ENCODE measurements around the gene MSL3B.

MSL3B gene

DNA sequence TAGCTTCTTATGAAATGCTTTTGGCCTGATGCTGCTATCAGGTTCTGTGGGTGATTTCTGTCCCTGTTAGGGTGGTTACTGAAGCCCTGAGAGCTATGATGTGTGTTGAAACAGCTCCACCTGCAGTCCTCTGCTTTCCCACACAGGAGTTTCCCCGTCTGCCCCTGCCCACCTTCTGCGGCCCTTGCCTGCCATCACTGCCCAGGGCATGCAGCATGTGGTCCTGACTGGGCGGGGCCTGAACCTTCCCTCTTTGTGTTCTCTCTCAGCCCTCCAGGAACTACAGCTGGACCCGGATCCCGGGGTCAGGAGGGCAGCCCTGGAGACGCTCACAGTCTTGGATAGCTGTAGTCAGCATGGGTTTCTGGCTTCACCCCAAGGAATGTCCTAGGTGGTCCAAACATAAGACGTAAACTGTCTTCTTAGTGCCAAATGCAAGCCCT lies 35.3 kb downstream of the MSL3B start:
- Histone ChIP-seq H3K36me3 (peaks cover 54% of the 10 kb centered on the region), H3K27ac (no peak overlapping the region), H3K4me1 (ENCODE audit: control insufficient read depth in 1 of 2, insufficient read depth in 1 of 2, low read depth in 1 of 2, low read length in 1 of 2) (no peaks in the 10 kb centered on the region), H3K9me3 (no peaks in the 10 kb centered on the region), H3K4me3 (ENCODE audit: low read depth in 1 of 2, low read length in 1 of 2) (no peak overlapping the region), H3K27me3 (no peaks in the 10 kb centered on the region)
- TF ChIP-seq, protein P1, sequence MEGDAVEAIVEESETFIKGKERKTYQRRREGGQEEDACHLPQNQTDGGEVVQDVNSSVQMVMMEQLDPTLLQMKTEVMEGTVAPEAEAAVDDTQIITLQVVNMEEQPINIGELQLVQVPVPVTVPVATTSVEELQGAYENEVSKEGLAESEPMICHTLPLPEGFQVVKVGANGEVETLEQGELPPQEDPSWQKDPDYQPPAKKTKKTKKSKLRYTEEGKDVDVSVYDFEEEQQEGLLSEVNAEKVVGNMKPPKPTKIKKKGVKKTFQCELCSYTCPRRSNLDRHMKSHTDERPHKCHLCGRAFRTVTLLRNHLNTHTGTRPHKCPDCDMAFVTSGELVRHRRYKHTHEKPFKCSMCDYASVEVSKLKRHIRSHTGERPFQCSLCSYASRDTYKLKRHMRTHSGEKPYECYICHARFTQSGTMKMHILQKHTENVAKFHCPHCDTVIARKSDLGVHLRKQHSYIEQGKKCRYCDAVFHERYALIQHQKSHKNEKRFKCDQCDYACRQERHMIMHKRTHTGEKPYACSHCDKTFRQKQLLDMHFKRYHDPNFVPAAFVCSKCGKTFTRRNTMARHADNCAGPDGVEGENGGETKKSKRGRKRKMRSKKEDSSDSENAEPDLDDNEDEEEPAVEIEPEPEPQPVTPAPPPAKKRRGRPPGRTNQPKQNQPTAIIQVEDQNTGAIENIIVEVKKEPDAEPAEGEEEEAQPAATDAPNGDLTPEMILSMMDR (IDR thresholded peaks at IDR 0.05), result no peak

GRCh38 chr2:233832414-233832813 lies 35.8 kb downstream of the MSL3B start:
- no peaks in the 10 kb centered on the region for H3K27me3 ChIP-seq
- H3K27ac ChIP-seq, result no peak overlapping the region
- TF ChIP-seq, protein P1 (IDR thresholded peaks at IDR 0.05), result no peak
- H3K4me3 ChIP-seq (ENCODE audit: low read depth in 1 of 2, low read length in 1 of 2), result no peak overlapping the region
- H3K36me3 ChIP-seq, result peaks cover 50% of the 10 kb centered on the region
- no peaks in the 10 kb centered on the region for H3K9me3 ChIP-seq
- H3K4me1 ChIP-seq (ENCODE audit: control insufficient read depth in 1 of 2, insufficient read depth in 1 of 2, low read depth in 1 of 2, low read length in 1 of 2), result no peaks in the 10 kb centered on the region

- H3K9me3 ChIP-seq, result no peaks in the 10 kb centered on the region
- no peak overlapping the region for H3K4me3 ChIP-seq (ENCODE audit: low read depth in 1 of 2, low read length in 1 of 2)
- no peak overlapping the region for H3K27ac ChIP-seq
- TF ChIP-seq, protein P1 (IDR thresholded peaks at IDR 0.05), result no peak
- no peaks in the 10 kb centered on the region for H3K4me1 ChIP-seq (ENCODE audit: control insufficient read depth in 1 of 2, insufficient read depth in 1 of 2, low read depth in 1 of 2, low read length in 1 of 2)
- H3K36me3 ChIP-seq, result peaks cover 44% of the 10 kb centered on the region
- H3K27me3 ChIP-seq, result no peaks in the 10 kb centered on the region
Measured at GRCh38 chr2:233831861-233832260, 36.3 kb downstream of the MSL3B start.

DNA sequence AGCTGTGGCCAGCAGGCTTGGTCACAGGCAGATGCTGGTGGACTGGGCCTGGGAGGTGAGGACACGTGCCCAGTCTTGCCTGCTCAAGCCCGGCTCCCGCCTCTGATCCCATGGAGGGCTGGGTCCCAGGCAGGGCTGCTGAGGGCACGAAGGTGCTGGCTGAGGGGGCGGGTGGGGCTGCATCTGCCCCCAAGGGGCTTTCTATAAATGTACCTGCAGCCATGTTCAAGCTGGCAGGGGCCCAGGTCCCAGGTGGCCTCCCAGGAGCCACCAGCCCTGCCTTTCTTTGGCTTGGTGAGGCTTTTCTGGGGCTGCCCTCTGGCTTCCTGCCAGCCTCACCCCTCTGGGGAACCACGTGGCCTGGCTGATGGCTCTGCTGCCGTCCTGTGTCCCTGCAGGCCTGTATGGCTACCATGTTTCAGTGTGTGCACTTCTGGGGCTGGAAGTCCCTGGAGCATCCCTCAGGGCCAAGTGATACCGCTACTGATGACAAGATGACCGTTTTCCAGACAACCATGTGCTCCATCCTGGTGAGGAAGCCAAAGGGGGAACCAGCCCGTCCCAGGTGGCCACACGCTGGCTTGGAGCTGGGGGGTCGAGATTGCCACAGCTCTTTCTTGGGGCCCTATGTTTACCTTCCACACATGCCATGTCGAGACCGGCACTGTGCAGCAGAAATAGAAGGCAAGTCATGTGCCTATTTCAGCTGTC lies 37.0 kb downstream of the MSL3B start:
- H3K9me3 ChIP-seq, result no peaks in the 10 kb centered on the region
- no peaks in the 10 kb centered on the region for H3K27me3 ChIP-seq
- TF ChIP-seq, protein P1 (IDR thresholded peaks at IDR 0.05), result no peak
- H3K4me1 ChIP-seq (ENCODE audit: control insufficient read depth in 1 of 2, insufficient read depth in 1 of 2, low read depth in 1 of 2, low read length in 1 of 2), result no peaks in the 10 kb centered on the region
- H3K27ac ChIP-seq, result no peak overlapping the region
- H3K4me3 ChIP-seq (ENCODE audit: low read depth in 1 of 2, low read length in 1 of 2), result no peak overlapping the region
- peaks cover 37% of the 10 kb centered on the region for H3K36me3 ChIP-seq

DNA sequence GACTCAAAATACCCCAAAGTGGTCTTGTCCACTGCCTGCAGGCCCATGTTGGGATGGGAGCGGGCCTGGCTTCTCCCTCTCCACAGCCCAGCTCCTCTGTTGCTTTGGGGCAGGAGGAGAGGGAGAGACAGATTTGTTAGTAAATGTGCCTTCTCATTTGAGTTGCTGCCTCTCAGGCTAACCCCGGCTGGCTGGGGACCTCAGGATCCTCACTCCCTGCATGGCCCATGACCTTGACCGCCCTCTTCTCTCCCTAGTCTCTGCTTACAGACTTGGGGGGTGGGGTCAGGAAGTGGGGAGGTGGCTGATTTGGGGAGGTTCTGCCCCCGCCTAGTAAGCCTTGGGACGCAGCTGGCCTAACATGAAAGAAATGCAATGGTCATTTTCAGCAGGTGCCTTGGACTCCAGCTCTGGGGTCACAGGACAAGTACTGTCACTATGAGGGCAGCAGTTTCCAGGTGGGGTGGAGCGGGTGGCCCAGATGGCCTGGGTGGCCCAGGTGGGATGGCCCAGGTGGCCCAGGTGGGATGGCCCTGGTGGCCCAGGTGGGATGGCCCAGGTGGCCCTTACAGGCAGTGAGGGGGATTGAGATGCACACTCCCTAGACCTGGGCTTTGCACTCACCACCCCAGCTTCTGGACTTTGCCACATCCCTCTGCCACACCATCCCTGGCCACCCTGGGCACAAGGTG lies 37.9 kb downstream of the MSL3B start:
- no peak overlapping the region for H3K27ac ChIP-seq
- H3K4me3 ChIP-seq (ENCODE audit: low read depth in 1 of 2, low read length in 1 of 2), result no peak overlapping the region
- H3K27me3 ChIP-seq, result no peaks in the 10 kb centered on the region
- peaks cover 28% of the 10 kb centered on the region for H3K36me3 ChIP-seq
- no peaks in the 10 kb centered on the region for H3K9me3 ChIP-seq
- TF ChIP-seq, protein P1 (IDR thresholded peaks at IDR 0.05), result no peak
- no peaks in the 10 kb centered on the region for H3K4me1 ChIP-seq (ENCODE audit: control insufficient read depth in 1 of 2, insufficient read depth in 1 of 2, low read depth in 1 of 2, low read length in 1 of 2)
